Progenitor cell of endocrine pancreas (in vitro differentiated cells): ENCODE results near the gene HOXC9. TPM values are rescaled to one million over a fixed set of nuclear protein-coding genes. Genes with fewer than 3 reads are reported as not detected.

Source experiments
- DNase-seq: peaks from one replicate; pipeline ENCODE4 v3.0.0; 2021; ENCODE audit warnings: low spot score; ENCODE audit not compliant: unreplicated experiment
- H3K27ac Mint-ChIP-seq: 2 replicates; pipeline ENCODE4 v1.8.0; 2021; ENCODE audit warnings: mild to moderate bottlenecking, moderate library complexity, mixed read lengths
- H3K27me3 Mint-ChIP-seq: 2 replicates; pipeline ENCODE4 v1.8.0; 2021; ENCODE audit warnings: mixed read lengths
- H3K36me3 Mint-ChIP-seq: 2 replicates; pipeline ENCODE4 v1.8.0; 2022; ENCODE audit warnings: mixed read lengths; ENCODE audit not compliant: insufficient read depth
- H3K4me1 Mint-ChIP-seq: 2 replicates; pipeline ENCODE4 v1.8.0; 2021; ENCODE audit warnings: low read depth, mixed read lengths
- H3K4me3 Mint-ChIP-seq: 2 replicates; pipeline ENCODE4 v1.8.0; 2021; ENCODE audit warnings: low read depth, mild to moderate bottlenecking, moderate library complexity, mixed read lengths
- H3K9me3 Mint-ChIP-seq: 2 replicates; pipeline ENCODE4 v1.8.0; 2021; ENCODE audit warnings: low read depth, mixed read lengths
- CTCF ChIP-seq: fragments of 200-600 bp; sonication (generic); IDR thresholded peaks from one replicate; pipeline ENCODE4 v1.5.0; 2021; ENCODE audit warnings: antibody characterized with exemption, mild to moderate bottlenecking; ENCODE audit not compliant: unreplicated experiment
- total RNA-seq: library from RNA; stranded (reverse); gene quantifications from 2 replicates; pipeline ENCODE4 v1.2.1, GENCODE V29; 2021

The HOXC9 gene
- total RNA-seq, 1 donor from 2014 or later: not detected

- Mint-ChIP-seq H3K36me3 (no peaks in the 10 kb centered on the region), H3K4me1 (peaks cover 3% of the 10 kb centered on the region), H3K4me3 (no peak overlapping the region), H3K27me3 (peaks cover 94% of the 10 kb centered on the region), H3K27ac (no peak overlapping the region), H3K9me3 (no peaks in the 10 kb centered on the region)
- TF ChIP-seq CTCF: no peak
- DNase-seq: no peak
Measured at GRCh38 chr12:53983568-53983949, 16.4 kb upstream of the HOXC9 start.

- no peaks in the 10 kb centered on the region for H3K36me3 Mint-ChIP-seq
- peaks cover 3% of the 10 kb centered on the region for H3K4me1 Mint-ChIP-seq
- peaks cover 94% of the 10 kb centered on the region for H3K27me3 Mint-ChIP-seq
- DNase-seq: no peak
- no peak for TF ChIP-seq CTCF
- H3K4me3 Mint-ChIP-seq: no peak overlapping the region
- no peak overlapping the region for H3K27ac Mint-ChIP-seq
- H3K9me3 Mint-ChIP-seq: no peaks in the 10 kb centered on the region
Measured at GRCh38 chr12:53983950-53984572, 15.9 kb upstream of the HOXC9 start.

- Mint-ChIP-seq H3K4me3 (no peak within 1 kb of the TSS), H3K27ac (peak within 1 kb of the TSS; percentile 52), H3K4me1 (peaks cover 3% of the 10 kb centered on the region), H3K9me3 (no peaks in the 10 kb centered on the region), H3K36me3 (no peaks in the 10 kb centered on the region), H3K27me3 (peaks cover 94% of the 10 kb centered on the region)
- peak; percentile 66 for TF ChIP-seq CTCF
- peak; percentile 64 for DNase-seq
Measured at GRCh38 chr12:53984901-53985691, 14.9 kb upstream of the HOXC9 start, which contains the start of gene HOXC10. Gene HOXC10 (plus strand): TSS chr12:53985146. CDS start chr12:53985260, 114 bp downstream.

- no peak for TF ChIP-seq CTCF
- H3K36me3 Mint-ChIP-seq: no peaks in the 10 kb centered on the region
Measured at GRCh38 chr12:53985692-53985993, 14.3 kb upstream of the HOXC9 start.

GRCh38 chr12:53985994-53986685, 13.8 kb upstream of the HOXC9 start:
- peaks cover 3% of the 10 kb centered on the region for H3K4me1 Mint-ChIP-seq
- no peak overlapping the region for H3K4me3 Mint-ChIP-seq
- no peaks in the 10 kb centered on the region for H3K9me3 Mint-ChIP-seq
- no peaks in the 10 kb centered on the region for H3K36me3 Mint-ChIP-seq
- no peak for DNase-seq
- peaks cover 94% of the 10 kb centered on the region for H3K27me3 Mint-ChIP-seq
- no peak overlapping the region for H3K27ac Mint-ChIP-seq
- TF ChIP-seq CTCF: no peak

More at GRCh38 chr12:53985692-53985993, 14.3 kb upstream of the HOXC9 start:
- no peak overlapping the region for H3K4me3 Mint-ChIP-seq
- H3K27me3 Mint-ChIP-seq: peaks cover 94% of the 10 kb centered on the region
- H3K4me1 Mint-ChIP-seq: peaks cover 3% of the 10 kb centered on the region
- H3K27ac Mint-ChIP-seq: no peak overlapping the region
- no peaks in the 10 kb centered on the region for H3K9me3 Mint-ChIP-seq
- DNase-seq: no peak
